ENCODE measurements around the gene IFT57.
A peak's percentile ranks its signal among the peaks of the same experiment; 100 is the strongest.
"Not testable (repeated sequence)": the region's sequence is repeated elsewhere in the genome, so short reads cannot be mapped to it uniquely, and the experiment has no call there.

IFT57 gene

DNA sequence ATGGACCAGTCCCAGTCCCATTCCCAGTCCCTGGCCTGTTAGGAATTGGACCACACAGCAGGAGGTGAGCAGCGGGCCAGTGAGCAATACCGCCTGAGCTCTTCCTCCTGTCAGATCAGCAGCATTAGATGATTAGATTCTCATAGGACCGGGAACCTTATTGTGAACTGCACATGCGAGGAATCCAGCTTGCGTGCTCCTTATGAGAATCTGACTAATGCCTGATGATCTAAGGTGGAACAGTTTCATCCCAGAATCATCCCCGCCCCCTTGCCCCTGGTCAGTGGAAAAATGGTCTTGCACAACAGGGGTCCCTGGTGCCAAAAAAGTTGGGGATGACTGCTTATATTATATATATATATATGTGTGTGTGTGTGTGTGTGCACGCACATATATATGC, 63.1 kb downstream of the IFT57 start:
- DNase-seq (ENCODE audit: low read depth): no peak

GRCh38 chr3:108158251-108158650, 64.0 kb downstream of the IFT57 start:
- DNase-seq (ENCODE audit: low read depth): no peak

DNA sequence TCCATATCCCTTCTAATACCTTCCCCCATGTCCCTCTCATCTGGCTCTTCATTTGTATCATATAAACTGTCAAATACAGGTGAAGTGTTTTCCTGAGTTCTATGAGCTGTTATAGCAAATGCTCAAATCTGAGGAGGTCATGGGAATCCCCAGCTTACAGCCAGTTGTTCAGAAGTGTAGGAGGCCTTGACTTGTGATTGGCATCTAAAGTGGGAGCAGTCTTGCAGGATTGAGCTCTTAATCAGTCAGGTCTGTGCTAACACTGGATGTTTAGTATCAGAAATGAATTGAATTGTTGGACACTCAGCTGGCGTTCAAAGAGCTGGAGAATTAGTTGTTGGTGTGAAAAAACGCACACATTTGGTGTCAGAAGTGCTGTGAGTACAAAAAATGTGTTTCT, 65.0 kb downstream of the IFT57 start:
- no peak for DNase-seq (ENCODE audit: low read depth)

GRCh38 chr3:108156312-108156853, 65.8 kb downstream of the IFT57 start:
- DNase-seq (ENCODE audit: low read depth): no peak

DNA sequence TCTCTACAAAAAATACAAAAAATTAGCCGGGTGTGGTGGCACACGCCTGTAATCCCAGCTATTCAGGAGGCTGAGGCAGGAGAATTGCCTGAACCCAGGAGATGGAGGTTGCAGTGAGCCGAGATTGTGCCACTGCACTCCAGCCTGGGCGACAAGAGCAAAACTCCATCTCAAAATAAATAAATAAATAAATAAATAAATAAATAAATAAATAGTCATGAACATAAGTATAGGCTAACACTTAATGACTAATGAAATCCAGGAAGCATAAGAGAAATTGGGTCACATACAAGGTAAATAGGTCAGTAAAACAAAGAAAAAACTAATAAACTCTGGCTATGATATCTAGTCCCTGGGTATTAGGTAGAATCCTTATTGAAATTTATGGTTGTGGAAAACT, 66.6 kb downstream of the IFT57 start:
- not testable (repeated sequence) for DNase-seq (ENCODE audit: low read depth)

GRCh38 chr3:108153451-108153981, 68.7 kb downstream of the IFT57 start:
- DNase-seq (ENCODE audit: low read depth): no peak

GRCh38 chr3:108152274-108152673, 70.0 kb downstream of the IFT57 start:
- no peak for DNase-seq (ENCODE audit: low read depth)

GRCh38 chr3:108150200-108150599, 72.0 kb downstream of the IFT57 start:
- DNase-seq (ENCODE audit: low read depth): no peak

DNA sequence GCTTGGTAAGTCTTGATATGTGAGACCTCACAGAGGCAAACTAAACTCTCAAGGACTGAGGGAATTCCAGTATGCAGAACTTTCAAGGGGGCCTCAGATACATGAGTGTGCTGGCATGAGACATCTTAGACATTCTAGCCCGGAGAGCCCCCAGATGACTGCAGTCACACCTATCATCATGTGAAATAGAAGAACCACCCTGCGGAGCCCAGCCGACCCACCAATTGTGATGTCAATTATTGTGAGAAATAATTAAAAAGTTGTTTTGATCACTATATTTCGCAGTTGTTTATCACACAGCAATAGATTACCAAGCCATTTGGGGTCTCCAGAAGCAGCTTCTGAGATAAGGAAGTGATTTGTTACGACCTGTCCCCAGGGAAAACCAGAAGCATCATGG, 76.1 kb downstream of the IFT57 start:
- DNase-seq (ENCODE audit: low read depth): no peak

- no peak for DNase-seq (ENCODE audit: low read depth)
Measured at GRCh38 chr3:108145578-108145977, 76.6 kb downstream of the IFT57 start.

- DNase-seq (ENCODE audit: low read depth): no peak
Measured at GRCh38 chr3:108137460-108137814, 84.8 kb downstream of the IFT57 start.

DNA sequence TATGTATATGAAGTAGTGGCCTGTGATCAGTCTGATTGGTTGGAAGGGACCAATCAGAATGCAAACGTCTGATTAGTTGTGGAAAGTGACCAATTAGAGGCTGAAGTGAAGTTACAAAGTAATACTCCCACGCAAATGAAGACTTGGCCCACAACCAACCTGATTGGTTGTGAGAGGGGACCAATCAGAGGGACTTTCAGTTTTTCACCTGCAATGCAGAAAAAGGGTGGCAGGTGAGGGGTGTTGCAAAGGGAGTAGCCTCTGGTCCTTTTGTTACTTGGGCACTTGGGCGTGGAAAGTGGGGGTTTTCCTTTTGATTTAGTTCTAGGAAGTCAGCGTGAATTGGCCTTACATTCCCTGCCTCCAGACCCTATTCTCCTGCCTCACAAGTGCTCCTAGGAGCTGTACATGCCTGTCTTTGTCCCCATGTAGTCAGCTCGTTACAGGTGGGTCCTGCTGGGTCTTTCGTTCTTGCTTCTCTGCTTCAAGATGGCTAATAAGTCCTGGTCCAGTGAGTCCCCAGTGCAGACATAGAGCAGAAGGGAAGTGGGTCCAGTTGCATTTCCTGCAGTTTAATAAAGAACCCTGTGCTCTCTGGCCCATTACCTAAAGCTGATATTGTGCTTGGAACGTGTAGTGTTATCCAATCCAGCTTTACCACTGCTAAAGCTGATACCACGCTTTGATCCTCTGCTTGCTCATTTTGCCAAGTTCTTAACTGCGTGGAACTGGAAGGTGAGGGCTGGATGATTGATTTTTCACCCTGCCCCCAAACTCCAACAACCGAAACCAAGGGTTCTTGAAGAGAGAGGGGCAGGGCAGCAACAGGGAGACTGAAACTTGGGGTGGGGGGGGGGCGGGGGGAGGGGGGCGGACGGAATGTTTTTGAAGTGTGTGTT, 85.4 kb downstream of the IFT57 start:
- no peak for DNase-seq (ENCODE audit: low read depth)

- DNase-seq (ENCODE audit: low read depth): no peak
Measured at GRCh38 chr3:108134555-108134880, 87.7 kb downstream of the IFT57 start.

DNA sequence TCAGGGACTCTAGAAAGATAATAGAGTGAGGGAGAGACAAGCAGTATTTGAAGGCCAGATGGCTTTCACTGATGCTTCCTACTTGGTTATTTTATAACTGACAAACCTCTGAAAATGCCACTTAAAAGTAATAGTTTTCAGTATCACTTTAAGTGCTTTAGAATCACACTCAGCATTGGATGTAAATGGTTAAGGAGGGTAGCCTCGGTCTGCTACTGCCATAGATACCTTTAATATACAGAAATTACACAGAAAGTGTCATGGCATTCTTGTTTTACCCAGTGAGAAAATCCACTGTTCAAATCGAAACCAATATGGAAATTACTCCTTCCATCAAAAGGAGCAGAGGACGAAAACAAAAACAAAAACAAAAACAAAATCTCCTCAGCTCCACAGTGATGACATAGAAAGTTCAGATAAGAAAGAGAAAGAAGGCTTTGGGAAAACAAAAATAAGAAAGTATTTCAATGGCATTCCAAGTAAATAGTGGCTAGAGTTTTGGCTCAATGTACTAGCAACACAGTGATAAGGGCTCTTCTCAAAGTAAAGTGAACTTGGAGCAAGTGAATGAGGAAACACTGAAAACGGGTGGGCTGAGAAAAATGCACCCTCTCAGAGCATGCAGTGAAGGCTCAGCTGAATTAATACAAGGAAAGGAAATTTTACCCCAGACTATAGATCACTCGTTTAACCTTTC, 88.2 kb downstream of the IFT57 start:
- DNase-seq (ENCODE audit: low read depth): no peak

- no peak for DNase-seq (ENCODE audit: low read depth)
Measured at GRCh38 chr3:108133048-108133369, 89.2 kb downstream of the IFT57 start.

DNA sequence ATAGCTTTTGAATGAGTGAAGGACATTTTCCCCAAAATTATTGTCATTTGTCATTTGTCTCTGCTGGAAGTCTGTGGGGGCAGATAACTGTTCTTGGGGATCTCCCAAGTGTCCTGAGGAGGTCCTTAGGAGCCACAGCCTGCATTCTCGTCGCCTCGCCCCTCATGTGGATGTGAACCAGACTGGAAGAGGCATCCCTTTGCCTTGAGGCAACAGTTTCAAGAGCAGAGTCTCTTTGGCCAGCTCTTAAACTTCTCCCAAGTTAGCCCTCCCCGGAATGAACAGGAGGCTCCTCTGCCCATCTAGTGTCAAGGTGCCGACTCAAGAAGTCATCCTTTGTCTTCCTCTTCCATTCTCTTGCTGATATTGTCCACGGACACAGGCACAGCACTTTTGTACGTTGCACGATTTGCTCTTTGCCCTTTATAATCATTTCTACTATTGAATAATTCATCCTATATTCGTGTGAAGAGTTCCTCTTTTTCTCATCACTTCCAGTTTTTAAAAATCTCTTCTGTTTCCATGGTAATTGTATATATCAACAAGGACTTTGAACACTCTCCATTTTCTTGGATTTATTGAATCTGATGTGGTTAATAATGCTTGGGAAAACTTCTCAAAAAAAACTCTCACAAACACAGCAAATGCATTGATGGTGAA, 90.6 kb downstream of the IFT57 start:
- no peak for DNase-seq (ENCODE audit: low read depth)

GRCh38 chr3:108130701-108131474, 91.3 kb downstream of the IFT57 start:
- peak; percentile 67 for DNase-seq (ENCODE audit: low read depth)

DNA sequence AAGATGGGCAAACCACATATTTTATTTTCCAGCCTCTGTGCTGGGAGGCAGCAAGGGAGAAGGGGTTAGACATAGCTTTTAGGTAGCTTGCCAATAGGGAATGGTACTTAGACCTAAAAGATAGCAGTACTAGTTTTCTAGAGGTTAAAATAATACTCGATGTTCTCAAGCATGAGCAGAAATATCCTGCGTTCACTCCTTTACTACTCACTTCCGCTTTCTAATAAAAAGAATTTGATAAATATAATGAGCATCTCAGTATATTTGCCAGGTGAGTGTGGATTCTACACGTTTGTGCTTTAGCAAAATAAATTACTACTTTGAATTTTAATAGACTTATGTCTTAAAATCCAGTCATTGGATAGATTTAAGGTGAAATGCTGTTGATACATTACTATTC, 92.0 kb downstream of the IFT57 start:
- no peak for DNase-seq (ENCODE audit: low read depth)

DNA sequence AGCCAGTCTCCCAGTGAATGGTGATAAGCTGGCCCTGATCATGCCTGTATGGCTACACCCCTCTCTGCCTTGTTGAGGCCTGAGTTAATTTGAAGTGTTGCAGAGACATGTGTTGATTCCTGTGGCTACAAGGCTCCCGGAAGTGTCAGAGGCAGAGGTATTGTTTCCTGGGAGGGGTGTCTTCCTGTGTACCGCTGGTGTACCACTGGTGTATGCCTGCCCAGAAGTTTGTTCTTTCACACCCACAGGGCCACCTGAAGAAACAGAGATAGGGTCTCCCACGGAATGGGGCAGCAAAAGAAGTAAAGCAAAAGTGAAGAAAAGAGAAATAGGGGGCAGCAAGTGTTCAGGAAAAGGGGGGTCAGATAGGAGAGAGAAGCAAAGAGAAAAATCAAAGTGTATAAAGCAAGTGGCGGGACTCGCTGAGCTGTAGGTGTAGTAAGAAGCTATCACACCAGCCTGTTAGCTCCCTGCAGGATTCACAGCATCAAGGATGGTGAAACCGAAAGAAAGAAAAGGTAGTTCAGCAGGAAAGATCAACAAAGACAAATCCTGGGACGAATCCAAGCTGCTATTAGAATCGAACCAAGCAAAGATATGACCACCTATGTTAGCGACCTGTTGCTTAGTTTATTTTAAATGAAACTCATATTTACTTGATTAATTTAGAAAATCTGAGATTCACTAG, 94.8 kb downstream of the IFT57 start:
- DNase-seq (ENCODE audit: low read depth): no peak

- DNase-seq (ENCODE audit: low read depth): no peak
Measured at GRCh38 chr3:108126348-108126747, 95.9 kb downstream of the IFT57 start.

- no peak for DNase-seq (ENCODE audit: low read depth)
Measured at GRCh38 chr3:108125550-108126071, 96.6 kb downstream of the IFT57 start.

Measured in GM04504 (cell line).